ENCODE measurements around the gene ERF. TPM values are rescaled to one million over a fixed set of nuclear protein-coding genes. Genes with fewer than 3 reads are reported as not detected.

Gene ERF
- total RNA-seq, 3 donors from 2014 or later = 86.2 to 95.4 (median 89.1) TPM

DNA sequence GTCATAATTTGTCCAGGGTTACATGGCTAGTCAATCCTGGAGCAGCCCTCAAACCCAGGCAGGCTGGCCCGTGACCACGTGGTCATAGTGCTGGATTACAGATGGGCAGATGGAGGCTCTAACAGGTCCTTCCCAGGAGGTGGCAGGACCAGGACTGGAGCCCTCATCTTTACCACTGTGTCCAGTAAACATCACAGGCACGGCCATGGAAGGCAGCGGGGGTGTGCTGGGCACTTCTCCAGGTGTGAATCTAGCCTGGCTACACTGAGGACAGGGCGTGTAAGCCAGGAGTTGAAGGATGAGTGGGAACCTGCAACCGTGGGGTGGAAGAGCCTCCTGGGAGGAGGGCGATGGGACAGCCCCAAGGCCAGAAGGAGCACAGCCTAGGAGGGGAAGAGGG is 20.2 kb upstream of the ERF start:
- Mint-ChIP-seq H3K9me3 (no peaks in the 10 kb centered on the region), H3K4me1 (ENCODE audit: low read depth) (peaks cover 56% of the 10 kb centered on the region), H3K4me3 (no peak overlapping the region), H3K27me3 (ENCODE audit: low read depth) (no peaks in the 10 kb centered on the region), H3K36me3 (ENCODE audit: insufficient read depth) (peaks cover 15% of the 10 kb centered on the region)
- no peak for DNase-seq
- ATAC-seq = no peak

DNA sequence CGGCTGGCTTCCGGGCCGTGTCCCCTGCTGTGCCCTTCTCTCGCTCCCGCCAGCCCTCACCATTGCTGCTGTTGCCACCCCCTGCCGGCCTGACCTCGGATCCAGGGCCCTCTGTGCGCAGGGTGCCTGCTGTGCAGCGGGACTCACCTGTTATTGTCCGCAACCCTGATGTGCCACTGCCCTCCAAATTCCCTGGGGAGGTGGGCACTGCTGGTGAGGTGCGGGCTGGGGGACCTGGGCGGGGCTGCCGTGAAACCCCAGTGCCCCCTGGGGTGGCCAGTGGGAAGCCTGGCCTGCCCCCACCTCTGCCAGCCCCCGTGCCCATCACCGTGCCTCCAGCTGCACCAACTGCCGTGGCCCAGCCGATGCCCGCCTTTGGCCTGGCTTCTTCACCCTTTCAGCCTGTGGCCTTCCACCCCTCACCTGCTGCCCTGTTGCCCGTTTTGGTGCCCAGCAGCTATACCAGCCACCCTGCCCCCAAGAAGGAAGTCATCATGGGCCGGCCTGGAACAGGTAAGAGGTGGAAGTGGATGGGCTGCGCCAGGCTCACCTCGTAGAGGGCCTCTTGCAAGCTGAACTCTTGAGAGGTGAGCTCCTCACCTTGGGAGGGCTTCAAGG is 19.2 kb upstream of the ERF start:
- no peak for DNase-seq
- Mint-ChIP-seq H3K36me3 (ENCODE audit: insufficient read depth) (peaks cover 15% of the 10 kb centered on the region), H3K9me3 (no peaks in the 10 kb centered on the region), H3K27me3 (ENCODE audit: low read depth) (no peaks in the 10 kb centered on the region), H3K4me3 (no peak overlapping the region), H3K4me1 (ENCODE audit: low read depth) (peaks cover 57% of the 10 kb centered on the region)
- no peak for ATAC-seq

- H3K4me1 Mint-ChIP-seq (ENCODE audit: low read depth) = peaks cover 51% of the 10 kb centered on the region
- peaks cover 15% of the 10 kb centered on the region for H3K36me3 Mint-ChIP-seq (ENCODE audit: insufficient read depth)
- DNase-seq (no peak), ATAC-seq (no peak)
- no peaks in the 10 kb centered on the region for H3K27me3 Mint-ChIP-seq (ENCODE audit: low read depth)
- no peaks in the 10 kb centered on the region for H3K9me3 Mint-ChIP-seq
- H3K4me3 Mint-ChIP-seq = no peak overlapping the region
Observed at GRCh38 chr19:42273407-42274064, 18.6 kb upstream of the ERF start.

DNA sequence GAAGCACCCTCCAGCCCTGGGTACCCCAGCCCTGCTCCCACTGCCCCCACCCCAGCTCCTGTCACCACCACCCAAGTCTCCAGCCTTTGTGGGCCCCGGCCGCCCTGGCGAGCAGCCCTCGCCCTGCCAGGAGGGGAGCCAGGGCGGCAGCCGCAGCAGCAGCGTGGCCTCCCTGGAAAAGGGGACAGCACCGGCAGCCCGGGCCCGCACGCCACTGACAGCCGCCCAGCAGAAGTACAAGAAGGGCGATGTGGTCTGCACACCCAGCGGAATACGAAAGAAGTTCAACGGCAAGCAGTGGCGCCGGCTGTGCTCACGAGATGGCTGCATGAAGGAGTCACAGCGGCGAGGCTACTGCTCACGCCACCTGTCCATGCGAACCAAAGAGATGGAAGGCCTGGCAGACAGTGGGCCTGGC is 18.1 kb upstream of the ERF start:
- H3K27me3 Mint-ChIP-seq (ENCODE audit: low read depth) = no peaks in the 10 kb centered on the region
- H3K4me1 Mint-ChIP-seq (ENCODE audit: low read depth) = peaks cover 48% of the 10 kb centered on the region
- peaks cover 15% of the 10 kb centered on the region for H3K36me3 Mint-ChIP-seq (ENCODE audit: insufficient read depth)
- ATAC-seq (no peak), DNase-seq (no peak)
- no peaks in the 10 kb centered on the region for H3K9me3 Mint-ChIP-seq
- H3K4me3 Mint-ChIP-seq = no peak overlapping the region

- Mint-ChIP-seq H3K27me3 (ENCODE audit: low read depth) (no peaks in the 10 kb centered on the region), H3K36me3 (ENCODE audit: insufficient read depth) (peaks cover 15% of the 10 kb centered on the region), H3K4me3 (no peak overlapping the region), H3K4me1 (ENCODE audit: low read depth) (peaks cover 52% of the 10 kb centered on the region), H3K9me3 (no peaks in the 10 kb centered on the region)
- DNase-seq (no peak), ATAC-seq (no peak)
Observed at GRCh38 chr19:42272535-42272897, 17.6 kb upstream of the ERF start.

- Mint-ChIP-seq H3K27me3 (ENCODE audit: low read depth) (no peaks in the 10 kb centered on the region), H3K4me1 (ENCODE audit: low read depth) (peaks cover 51% of the 10 kb centered on the region), H3K36me3 (ENCODE audit: insufficient read depth) (peaks cover 15% of the 10 kb centered on the region), H3K4me3 (no peak overlapping the region), H3K9me3 (no peaks in the 10 kb centered on the region)
- DNase-seq (no peak), ATAC-seq (no peak)
Observed at GRCh38 chr19:42271861-42272534, 17.1 kb upstream of the ERF start.

- Mint-ChIP-seq H3K4me1 (ENCODE audit: low read depth) (peaks cover 41% of the 10 kb centered on the region), H3K36me3 (ENCODE audit: insufficient read depth) (peaks cover 15% of the 10 kb centered on the region), H3K9me3 (no peaks in the 10 kb centered on the region), H3K4me3 (peak overlapping the region; percentile 50), H3K27me3 (ENCODE audit: low read depth) (no peaks in the 10 kb centered on the region)
- ATAC-seq = no peak
- DNase-seq = no peak
Observed at GRCh38 chr19:42271045-42271419, 16.1 kb upstream of the ERF start.

GRCh38 chr19:42270346-42271044 is 15.6 kb upstream of the ERF start:
- Mint-ChIP-seq H3K36me3 (ENCODE audit: insufficient read depth) (peaks cover 15% of the 10 kb centered on the region), H3K27me3 (ENCODE audit: low read depth) (no peaks in the 10 kb centered on the region), H3K9me3 (no peaks in the 10 kb centered on the region), H3K4me3 (no peak overlapping the region), H3K4me1 (ENCODE audit: low read depth) (peaks cover 38% of the 10 kb centered on the region)
- ATAC-seq (peak; percentile 8 to 16), DNase-seq (no peak)

DNA sequence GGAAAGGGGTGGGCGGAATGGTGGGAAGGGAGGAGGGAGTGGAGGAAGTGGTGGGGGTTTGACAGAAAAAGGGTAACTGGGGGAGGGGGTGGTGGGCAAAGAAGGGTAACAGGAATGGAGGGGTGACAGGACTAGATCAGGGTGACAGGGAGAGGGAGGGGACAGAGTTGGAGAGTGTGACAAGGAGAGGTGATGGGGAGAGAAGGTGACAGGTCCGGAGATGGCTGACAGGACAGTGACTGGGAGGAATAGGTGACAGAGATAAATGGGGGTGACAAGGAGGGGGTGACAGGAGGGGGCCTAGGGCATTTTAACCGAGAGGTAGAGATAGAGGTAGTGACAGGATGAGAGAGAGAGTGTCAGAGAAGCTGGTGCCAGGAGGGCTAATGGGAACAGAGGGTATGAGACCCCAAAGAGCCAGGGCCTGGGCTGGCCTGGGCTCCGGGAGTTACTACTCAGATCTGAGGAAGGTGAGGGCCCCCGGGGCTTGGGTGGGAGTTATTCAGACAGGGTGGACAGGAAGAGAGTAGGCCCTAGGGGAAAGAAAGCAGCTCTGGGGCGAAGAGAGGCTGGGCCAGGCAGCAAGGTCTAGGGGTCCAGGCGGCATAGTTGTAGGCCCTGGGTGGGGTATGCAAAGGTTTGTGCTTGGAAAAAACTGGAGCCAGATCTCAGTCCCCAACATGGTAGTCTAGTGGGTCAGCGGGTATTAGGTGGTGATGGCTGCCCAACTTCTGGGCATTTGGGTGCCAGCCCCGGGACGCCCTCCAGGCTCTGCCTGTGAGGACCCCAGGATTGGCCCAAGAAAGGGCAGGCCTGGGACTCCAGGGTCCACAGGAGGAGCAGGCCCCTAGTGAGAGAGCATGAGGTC is 14.8 kb upstream of the ERF start:
- no peaks in the 10 kb centered on the region for H3K9me3 Mint-ChIP-seq
- no peak for ATAC-seq
- no peak for DNase-seq
- peaks cover 12% of the 10 kb centered on the region for H3K36me3 Mint-ChIP-seq (ENCODE audit: insufficient read depth)
- H3K4me1 Mint-ChIP-seq (ENCODE audit: low read depth) = peaks cover 32% of the 10 kb centered on the region
- no peak overlapping the region for H3K4me3 Mint-ChIP-seq
- H3K27me3 Mint-ChIP-seq (ENCODE audit: low read depth) = no peaks in the 10 kb centered on the region

DNA sequence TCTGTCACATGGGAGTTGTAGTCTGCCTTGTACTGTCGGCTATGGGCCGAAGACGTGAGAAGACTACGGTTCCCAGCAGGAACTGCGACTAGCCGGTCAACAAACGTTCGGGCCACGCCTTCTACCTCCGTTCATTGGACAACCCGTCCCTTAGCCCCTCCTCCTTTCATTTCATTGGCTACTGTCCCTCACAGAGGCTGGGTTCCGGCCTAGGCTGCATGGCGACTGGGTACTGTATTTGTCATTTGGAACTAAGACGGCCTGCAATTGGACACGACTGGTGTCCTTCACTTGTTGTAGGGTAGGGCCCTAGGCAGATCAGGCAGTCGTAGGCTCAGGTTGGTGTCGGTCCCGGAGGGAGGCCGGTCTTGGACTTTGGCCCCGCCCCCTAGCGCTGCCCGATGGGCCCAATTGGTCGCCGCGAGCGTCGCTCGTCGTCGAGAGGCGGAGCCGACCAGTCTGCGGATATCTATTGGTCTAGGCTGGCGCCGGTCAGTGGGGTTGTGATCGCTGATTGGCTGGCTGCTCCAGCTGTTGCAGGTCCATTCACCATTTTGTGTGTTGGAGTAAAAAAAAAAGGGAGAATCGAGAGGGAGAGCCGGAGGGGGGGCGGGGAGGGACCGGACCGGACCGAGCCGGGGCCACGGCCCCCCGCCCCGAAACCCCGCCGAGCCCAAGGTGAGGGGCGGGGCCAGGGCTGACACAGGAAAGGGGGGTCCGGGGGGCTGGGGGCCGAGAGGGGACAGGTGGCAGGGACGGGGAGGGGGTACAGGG is 14.0 kb upstream of the ERF start, which contains the start of gene CIC:
CIC (plus strand) TSS at position 549 of the 774 bp plus-strand sequence. CDS start 2,532 bp downstream, outside the sequence.
- Mint-ChIP-seq H3K27me3 (ENCODE audit: low read depth) (no peaks in the 10 kb centered on the region), H3K36me3 (ENCODE audit: insufficient read depth) (peaks cover 9% of the 10 kb centered on the region), H3K9me3 (no peaks in the 10 kb centered on the region), H3K4me3 (no peak within 1 kb of the TSS), H3K4me1 (ENCODE audit: low read depth) (peaks cover 29% of the 10 kb centered on the region)
- peak; percentile 81 to 85 for ATAC-seq
- peak; percentile 99 for DNase-seq

DNA sequence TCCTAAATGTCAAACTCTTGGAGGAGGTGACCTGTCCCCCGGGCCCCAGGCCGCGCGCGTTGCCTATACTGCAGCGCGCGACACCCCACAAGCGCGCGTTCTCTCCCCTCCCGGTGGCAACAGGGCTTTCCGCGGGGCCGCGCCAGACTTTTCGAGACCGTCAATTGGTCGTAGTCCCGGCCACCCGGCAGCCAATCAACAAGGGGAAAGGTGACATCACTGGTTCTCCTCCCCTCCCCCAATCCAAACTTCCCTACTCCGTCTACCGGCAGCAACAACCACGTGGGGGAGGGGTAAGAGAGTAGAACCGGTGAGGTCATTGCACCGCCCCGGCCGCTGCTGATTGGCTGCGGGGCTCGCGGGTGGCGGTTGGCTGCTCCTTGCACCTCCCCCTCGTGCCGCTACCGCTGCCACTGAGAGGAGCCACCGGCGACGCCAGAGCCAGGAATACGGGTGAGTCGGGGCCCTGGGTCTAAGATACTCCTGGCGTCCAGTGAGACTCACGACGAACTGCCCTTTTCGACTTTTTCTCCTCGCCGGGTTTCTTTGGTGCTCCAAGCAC is 13.3 kb upstream of the ERF start:
- peaks cover 5% of the 10 kb centered on the region for H3K36me3 Mint-ChIP-seq (ENCODE audit: insufficient read depth)
- peak; percentile 66 to 69 for ATAC-seq
- peaks cover 29% of the 10 kb centered on the region for H3K4me1 Mint-ChIP-seq (ENCODE audit: low read depth)
- H3K9me3 Mint-ChIP-seq = no peaks in the 10 kb centered on the region
- peak; percentile 97 for DNase-seq
- H3K27me3 Mint-ChIP-seq (ENCODE audit: low read depth) = no peaks in the 10 kb centered on the region
- no peak overlapping the region for H3K4me3 Mint-ChIP-seq

DNA sequence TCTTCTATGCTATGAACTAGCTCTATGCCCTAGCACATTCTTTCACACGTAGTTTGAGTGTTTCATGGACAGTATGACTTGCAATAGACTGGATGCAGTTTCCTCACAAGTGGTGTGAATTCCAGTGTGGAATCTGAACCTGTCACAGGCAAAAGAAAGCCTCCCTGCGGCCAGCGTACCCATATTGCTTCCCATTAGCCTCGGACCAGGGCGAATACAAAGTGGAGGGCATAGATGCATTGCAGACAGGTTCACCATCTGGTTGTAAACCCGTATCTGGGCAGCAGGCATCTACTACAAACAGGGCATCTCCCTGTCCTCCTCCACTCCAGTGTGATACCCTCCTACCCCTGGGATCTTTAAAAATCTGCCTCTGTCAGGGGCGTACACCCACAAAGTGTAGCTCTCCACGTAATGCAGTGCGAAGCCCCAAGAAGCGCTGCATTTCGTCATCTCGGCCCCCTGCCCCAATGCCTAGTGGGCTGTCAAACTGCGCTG is 12.8 kb upstream of the ERF start:
- no peak for ATAC-seq

More for the DNA sequence above, 12.8 kb upstream of the ERF start:
- no peak for DNase-seq
- Mint-ChIP-seq H3K36me3 (ENCODE audit: insufficient read depth) (peaks cover 5% of the 10 kb centered on the region), H3K27me3 (ENCODE audit: low read depth) (no peaks in the 10 kb centered on the region), H3K9me3 (no peaks in the 10 kb centered on the region), H3K4me1 (ENCODE audit: low read depth) (peaks cover 29% of the 10 kb centered on the region), H3K4me3 (no peak overlapping the region)

Measured in activated T-cell treated with anti-CD3 and anti-CD28 coated beads, Interleukin-2, amount 50 U/mL, for 4 hours (primary cell).